K562 (cell line): Measurements from ENCODE around the gene TOMM40L. TPM values are rescaled to one million over a fixed set of nuclear protein-coding genes. Genes with fewer than 3 reads are reported as not detected.

Source experiments
- CBFB ChIP-seq: sonication (generic); formaldehyde crosslinking; IDR thresholded peaks from 2 replicates; pipeline ENCODE4 v1.4.0; 2020; ENCODE audit warnings: mild to moderate bottlenecking, missing genetic modification reagents
- CTBP1 ChIP-seq: fragments of 450-650 bp; IDR thresholded peaks from 2 replicates; pipeline ENCODE4 v1.6.1; 2016; ENCODE audit warnings: borderline replicate concordance
- EZH2 ChIP-seq: IDR thresholded peaks from 2 replicates; pipeline ENCODE4 v1.6.1; 2012; ENCODE audit warnings: low read depth, mild to moderate bottlenecking, inconsistent platforms, low read length, borderline replicate concordance
- FUS ChIP-seq: fragments of 200-400 bp; formaldehyde crosslinking; optimal IDR thresholded peaks from 2 replicates; pipeline ENCODE3; 2017; ENCODE audit warnings: low read depth, low read length
- GABPA ChIP-seq: fragments of 200-800 bp; sonication (Bioruptor generic); conservative IDR thresholded peaks from 2 replicates; pipeline ENCODE4 v1.6.1; 2016; ENCODE audit warnings: low read depth, missing genetic modification characterization, missing compliant biosample characterization
- GATAD2A ChIP-seq: fragments of 450-650 bp; IDR thresholded peaks from 2 replicates; pipeline ENCODE4 v1.6.1; 2017
- HDAC8 ChIP-seq: fragments of 450-650 bp; IDR thresholded peaks from 2 replicates; pipeline ENCODE4 v1.6.1; 2016; ENCODE audit warnings: mild to moderate bottlenecking, missing genetic modification characterization, moderate library complexity, missing compliant biosample characterization
- HEY1 ChIP-seq: fragments of 250-450 bp; sonication (Bioruptor Pico); IDR thresholded peaks from 2 replicates; pipeline ENCODE4 v1.5.0; 2020; ENCODE audit warnings: mild to moderate bottlenecking, moderate library complexity, borderline replicate concordance
- JUND ChIP-seq, 2 experiments: IDR thresholded peaks; 2 replicates in 1 of 2; 3 replicates in 1 of 2; pipeline ENCODE4 v1.6.1; 2011; ENCODE audit warnings: borderline replicate concordance in 2 of 2, low read depth in 2 of 2, low read length in 2 of 2, improper control_type of control experiment in 1 of 2, missing biosample characterization in 1 of 2, missing genetic modification characterization in 1 of 2, missing genetic modification reagents in 1 of 2
- KAT7 ChIP-seq: sonication (generic); formaldehyde crosslinking; IDR thresholded peaks from 2 replicates; pipeline ENCODE4 v1.8.0; 2022; ENCODE audit warnings: missing genetic modification reagents, mild to moderate bottlenecking, borderline replicate concordance
- KLF16 ChIP-seq: IDR thresholded peaks from 2 replicates; pipeline ENCODE4 v1.6.1; 2016; ENCODE audit warnings: antibody characterized with exemption
- LCOR ChIP-seq: sonication (generic); formaldehyde crosslinking; IDR thresholded peaks from 2 replicates; pipeline ENCODE4 v1.8.0; 2022; ENCODE audit warnings: mild to moderate bottlenecking, missing genetic modification reagents
- MTA3 ChIP-seq: fragments of 450-650 bp; formaldehyde crosslinking; IDR thresholded peaks from 2 replicates; pipeline ENCODE4 v1.6.1; 2017; ENCODE audit warnings: mild to moderate bottlenecking, borderline replicate concordance
- NFXL1 ChIP-seq: fragments of 450-650 bp; formaldehyde crosslinking; IDR thresholded peaks from 2 replicates; pipeline ENCODE4 v1.4.0; 2021; ENCODE audit warnings: mild to moderate bottlenecking
- OTX1 ChIP-seq: fragments of 450-650 bp; formaldehyde crosslinking; IDR thresholded peaks from 2 replicates; pipeline ENCODE4 v1.4.0; 2022; ENCODE audit warnings: mild to moderate bottlenecking
- PTTG1 ChIP-seq: fragments of 450-650 bp; IDR thresholded peaks from 2 replicates; pipeline ENCODE4 v1.6.1; 2016; ENCODE audit warnings: low read depth, mild to moderate bottlenecking, missing genetic modification characterization, missing compliant biosample characterization
- SAFB ChIP-seq: fragments of 200-400 bp; formaldehyde crosslinking; IDR thresholded peaks from 2 replicates; pipeline ENCODE4 v1.6.1; 2017; ENCODE audit warnings: low read depth, low read length, borderline replicate concordance
- SREBF1 ChIP-seq: fragments of 150-350 bp; IDR thresholded peaks from 2 replicates; pipeline ENCODE4 v1.6.1; 2014; ENCODE audit warnings: antibody characterized with exemption, low read depth, low read length, borderline replicate concordance
- TBP ChIP-seq: optimal IDR thresholded peaks from 2 replicates; pipeline ENCODE3; 2011; ENCODE audit warnings: low read depth, low read length, improper control_type of control experiment
- TEAD2 ChIP-seq: fragments of 450-650 bp; IDR thresholded peaks from 2 replicates; pipeline ENCODE4 v1.6.1; 2016; ENCODE audit warnings: missing genetic modification characterization, control low read depth, missing compliant biosample characterization
- ZSCAN29 ChIP-seq: fragments of 450-650 bp; IDR thresholded peaks from 2 replicates; pipeline ENCODE4 v1.6.1; 2017
- polyA plus RNA-seq, 8 experiments: library from polyadenylated mRNA; depleted of rRNA in 4 of 8; stranded (reverse) in 5 of 8; unstranded in 3 of 8; fragments of >200 nt; fragmentation: Nextera tagmentation in 2 of 8; fragmentation: Illumina TruSeq in 1 of 8; extraction: Ambion mirVana in 2 of 8; extraction: Trizol in 1 of 8; gene quantifications; 2 replicates each; pipeline versions ENCODE4 v1.2.1 to v1.2.3, GENCODE V29; 2011 to 2014; ENCODE audit warnings: inconsistent platforms in 1 of 8, missing spikeins in 1 of 8
- total RNA-seq, 7 experiments: library from RNA; depleted of rRNA in 6 of 7; stranded (reverse); fragments of >200 nt in 6 of 7; fragmentation: Illumina TruSeq in 2 of 7; extraction: Trizol in 2 of 7; gene quantifications; 2 replicates each; pipeline versions ENCODE4 v1.2.1 to v1.2.3, GENCODE V29; 2011 to 2021; ENCODE audit warnings: low replicate concordance in 1 of 7
- TF ChIP-seq, protein P1 (sequence below): IDR thresholded peaks from 3 replicates; pipeline ENCODE4 v1.6.1; 2011; ENCODE audit warnings: borderline replicate concordance, mild to moderate bottlenecking, moderate library complexity; ENCODE audit not compliant: insufficient read length; ENCODE audit errors: extremely low read depth
- TF ChIP-seq, protein P2 (sequence below), 2 experiments: fragments of 450-650 bp; IDR thresholded peaks; 2 replicates each; pipeline ENCODE4 v1.6.1; 2016
- TF ChIP-seq, protein P3 (sequence below): sonication (generic); formaldehyde crosslinking; IDR thresholded peaks from 2 replicates; pipeline ENCODE4 v1.9.0; 2022; ENCODE audit warnings: mild to moderate bottlenecking, missing genetic modification reagents

The TOMM40L gene
- total and polyA plus RNA-seq, 9 of the 15 experiments (the other 6 are each of a cell fraction or from before 2014, with no cell fraction given), result 9.6 to 33.6 (median 25.2) TPM

DNA sequence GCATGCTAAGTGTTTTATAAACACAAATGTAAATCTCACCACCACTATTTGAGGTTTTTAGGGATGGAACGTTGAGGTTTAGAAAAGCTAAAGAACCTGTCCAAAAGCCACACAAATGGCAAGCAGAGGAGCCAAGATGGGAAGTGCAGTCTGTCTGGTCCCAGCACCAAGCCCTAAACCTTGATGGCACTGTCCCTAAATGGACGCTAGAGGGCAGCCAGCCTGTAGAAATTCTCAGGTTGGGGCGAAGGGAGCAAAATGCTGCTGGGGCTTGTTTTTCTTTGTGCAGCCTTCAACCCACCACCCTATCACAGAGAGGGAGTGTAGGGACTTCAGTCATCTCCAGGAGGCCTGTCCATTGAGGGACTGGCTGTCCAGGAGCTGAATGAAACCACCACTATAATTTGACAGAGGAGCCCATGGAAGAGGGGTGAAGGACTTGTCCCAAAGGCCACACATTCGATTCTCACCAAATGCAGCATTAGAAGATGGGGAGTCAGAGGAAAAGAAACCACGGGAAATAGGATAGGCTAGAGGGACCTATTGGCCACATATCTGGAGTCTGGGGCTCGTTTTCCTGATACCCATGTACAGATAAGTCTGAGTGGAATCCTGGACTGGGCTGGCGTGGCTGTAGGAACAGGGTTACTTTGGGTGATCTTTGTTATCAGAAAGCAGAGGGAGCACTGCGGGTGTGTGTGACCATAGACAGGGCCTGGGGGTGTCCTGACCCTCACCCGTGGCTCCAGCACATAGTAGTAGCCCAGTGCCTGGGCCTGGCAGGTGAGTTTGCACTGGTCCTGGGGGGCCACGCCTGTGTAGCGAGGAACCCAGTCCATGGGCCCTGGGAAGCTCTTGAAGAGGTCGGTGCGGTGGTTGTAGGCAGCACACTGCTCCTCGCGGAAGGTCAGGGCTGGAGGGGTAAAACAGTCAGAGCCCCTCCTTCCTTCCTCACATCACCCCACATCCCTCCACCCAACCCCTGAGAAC, 33.1 kb upstream of the TOMM40L start (continued):
- TF ChIP-seq, protein P1, sequence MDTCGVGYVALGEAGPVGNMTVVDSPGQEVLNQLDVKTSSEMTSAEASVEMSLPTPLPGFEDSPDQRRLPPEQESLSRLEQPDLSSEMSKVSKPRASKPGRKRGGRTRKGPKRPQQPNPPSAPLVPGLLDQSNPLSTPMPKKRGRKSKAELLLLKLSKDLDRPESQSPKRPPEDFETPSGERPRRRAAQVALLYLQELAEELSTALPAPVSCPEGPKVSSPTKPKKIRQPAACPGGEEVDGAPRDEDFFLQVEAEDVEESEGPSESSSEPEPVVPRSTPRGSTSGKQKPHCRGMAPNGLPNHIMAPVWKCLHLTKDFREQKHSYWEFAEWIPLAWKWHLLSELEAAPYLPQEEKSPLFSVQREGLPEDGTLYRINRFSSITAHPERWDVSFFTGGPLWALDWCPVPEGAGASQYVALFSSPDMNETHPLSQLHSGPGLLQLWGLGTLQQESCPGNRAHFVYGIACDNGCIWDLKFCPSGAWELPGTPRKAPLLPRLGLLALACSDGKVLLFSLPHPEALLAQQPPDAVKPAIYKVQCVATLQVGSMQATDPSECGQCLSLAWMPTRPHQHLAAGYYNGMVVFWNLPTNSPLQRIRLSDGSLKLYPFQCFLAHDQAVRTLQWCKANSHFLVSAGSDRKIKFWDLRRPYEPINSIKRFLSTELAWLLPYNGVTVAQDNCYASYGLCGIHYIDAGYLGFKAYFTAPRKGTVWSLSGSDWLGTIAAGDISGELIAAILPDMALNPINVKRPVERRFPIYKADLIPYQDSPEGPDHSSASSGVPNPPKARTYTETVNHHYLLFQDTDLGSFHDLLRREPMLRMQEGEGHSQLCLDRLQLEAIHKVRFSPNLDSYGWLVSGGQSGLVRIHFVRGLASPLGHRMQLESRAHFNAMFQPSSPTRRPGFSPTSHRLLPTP, result no peak
- TF ChIP-seq JUND (IDR thresholded peaks at IDR 0.05; ENCODE audit: borderline replicate concordance, low read depth, low read length), result peak; percentile 32; the same call in 1 of the 2 replicates
- TF ChIP-seq JUND (tag; IDR thresholded peaks at IDR 0.05; ENCODE audit: borderline replicate concordance, low read depth, low read length), result no peak
- no peak for TF ChIP-seq TEAD2 (tag)
- TF ChIP-seq FUS, result no peak
- TF ChIP-seq, protein P2, sequence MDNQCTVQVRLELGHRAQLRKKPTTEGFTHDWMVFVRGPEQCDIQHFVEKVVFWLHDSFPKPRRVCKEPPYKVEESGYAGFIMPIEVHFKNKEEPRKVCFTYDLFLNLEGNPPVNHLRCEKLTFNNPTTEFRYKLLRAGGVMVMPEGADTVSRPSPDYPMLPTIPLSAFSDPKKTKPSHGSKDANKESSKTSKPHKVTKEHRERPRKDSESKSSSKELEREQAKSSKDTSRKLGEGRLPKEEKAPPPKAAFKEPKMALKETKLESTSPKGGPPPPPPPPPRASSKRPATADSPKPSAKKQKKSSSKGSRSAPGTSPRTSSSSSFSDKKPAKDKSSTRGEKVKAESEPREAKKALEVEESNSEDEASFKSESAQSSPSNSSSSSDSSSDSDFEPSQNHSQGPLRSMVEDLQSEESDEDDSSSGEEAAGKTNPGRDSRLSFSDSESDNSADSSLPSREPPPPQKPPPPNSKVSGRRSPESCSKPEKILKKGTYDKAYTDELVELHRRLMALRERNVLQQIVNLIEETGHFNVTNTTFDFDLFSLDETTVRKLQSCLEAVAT (IDR thresholded peaks at IDR 0.05), result no peak
- TF ChIP-seq CBFB (CRISPR knock-in tag), result no peak
- no peak for TF ChIP-seq PTTG1 (tag)
- no peak for TF ChIP-seq TBP
- TF ChIP-seq LCOR, result 0 out of 2 replicates have a peak, but pooled peaks have one; percentile 46
- no peak for TF ChIP-seq SAFB
- no peak for TF ChIP-seq OTX1 (CRISPR knock-in tag)
- TF ChIP-seq EZH2, result no peak
- TF ChIP-seq MTA3, result no peak
- TF ChIP-seq HEY1 (CRISPR knock-in tag), result no peak
- no peak for TF ChIP-seq SREBF1
- TF ChIP-seq GABPA (tag), result no peak
- no peak for TF ChIP-seq GATAD2A
- TF ChIP-seq NFXL1 (CRISPR knock-in tag), result no peak
- no peak for TF ChIP-seq HDAC8 (tag)
- peak; percentile 16; the same call in 1 of the 2 replicates for TF ChIP-seq CTBP1
- no peak for TF ChIP-seq KAT7 (CRISPR knock-in tag)
- TF ChIP-seq, protein P3, sequence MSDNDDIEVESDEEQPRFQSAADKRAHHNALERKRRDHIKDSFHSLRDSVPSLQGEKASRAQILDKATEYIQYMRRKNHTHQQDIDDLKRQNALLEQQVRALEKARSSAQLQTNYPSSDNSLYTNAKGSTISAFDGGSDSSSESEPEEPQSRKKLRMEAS (CRISPR knock-in tag), result no peak
- no peak for TF ChIP-seq ZSCAN29
- TF ChIP-seq KLF16, result 0 out of 2 replicates have a peak, but pooled peaks have one; percentile 30
